Activated CD8-positive, alpha-beta memory T cell treated with anti-CD3 and anti-CD28 coated beads for 36 hours (primary cell): ENCODE results near the gene CCSER1. TPM values are rescaled to one million over a fixed set of nuclear protein-coding genes. Genes with fewer than 3 reads are reported as not detected.
"Not testable (repeated sequence)": the region's sequence is repeated elsewhere in the genome, so short reads cannot be mapped to it uniquely, and the experiment has no call there.

Experiments used
- CTCF ChIA-PET: fragments of 350-600 bp; sonication (Branson Sonifier 250); formaldehyde crosslinking; loops from one replicate; lab custom pipeline; 2021; ENCODE audit warnings: antibody characterized with exemption; lab: Charles Lee
- POLR2A ChIA-PET: fragments of 350-600 bp; sonication (Branson Sonifier 250); formaldehyde crosslinking; loops from one replicate; lab custom pipeline; 2021; ENCODE audit warnings: antibody characterized with exemption; lab: Charles Lee
- total RNA-seq, 2 experiments: library from RNA; stranded (reverse); gene quantifications; one replicate each; pipeline ENCODE4 v1.2.3, GENCODE V29; 2021

The CCSER1 gene
- total RNA-seq, 2 experiments from 2014 or later, result 0.06 TPM; not detected in 1

- POLR2A ChIA-PET, result no interaction called here
- CTCF ChIA-PET, result no interaction called here
Measured at GRCh38 chr4:91147067-91147466, 1019.9 kb downstream of the CCSER1 start.

GRCh38 chr4:91154041-91154440 lies 1026.8 kb downstream of the CCSER1 start:
- CTCF ChIA-PET, POLR2A ChIA-PET: not testable (repeated sequence)

GRCh38 chr4:91167864-91168653 lies 1040.9 kb downstream of the CCSER1 start:
- CTCF ChIA-PET, POLR2A ChIA-PET: not testable (repeated sequence)

GRCh38 chr4:91170768-91171167 lies 1043.6 kb downstream of the CCSER1 start:
- CTCF ChIA-PET, result no interaction called here
- POLR2A ChIA-PET, result no interaction called here

- ChIA-PET POLR2A (no interaction called here), CTCF (no interaction called here)
Measured at GRCh38 chr4:91171217-91171616, 1044.0 kb downstream of the CCSER1 start.

- CTCF ChIA-PET, POLR2A ChIA-PET: not testable (repeated sequence)
Measured at GRCh38 chr4:91185061-91185460, 1057.9 kb downstream of the CCSER1 start.

GRCh38 chr4:91198951-91199350 lies 1071.8 kb downstream of the CCSER1 start:
- CTCF ChIA-PET, result no interaction called here

GRCh38 chr4:91207535-91207934 lies 1080.3 kb downstream of the CCSER1 start:
- ChIA-PET CTCF (no interaction called here), POLR2A (no interaction called here)

More at GRCh38 chr4:91198951-91199350, 1071.8 kb downstream of the CCSER1 start:
- POLR2A ChIA-PET, result no interaction called here

- ChIA-PET CTCF (no interaction called here), POLR2A (no interaction called here)
Measured at GRCh38 chr4:91212211-91212610, 1085.0 kb downstream of the CCSER1 start.

GRCh38 chr4:91217831-91218403 lies 1090.7 kb downstream of the CCSER1 start:
- POLR2A ChIA-PET, CTCF ChIA-PET: not testable (repeated sequence)

GRCh38 chr4:91220315-91220714 lies 1093.1 kb downstream of the CCSER1 start:
- POLR2A ChIA-PET, result no interaction called here
- CTCF ChIA-PET, result no interaction called here

GRCh38 chr4:91222014-91222413 lies 1094.8 kb downstream of the CCSER1 start:
- CTCF ChIA-PET, result no interaction called here
- POLR2A ChIA-PET, result no interaction called here

- ChIA-PET CTCF (no interaction called here), POLR2A (no interaction called here)
Measured at GRCh38 chr4:91226867-91227266, 1099.7 kb downstream of the CCSER1 start.

GRCh38 chr4:91228659-91229058 lies 1101.5 kb downstream of the CCSER1 start:
- CTCF ChIA-PET, result no interaction called here
- POLR2A ChIA-PET, result no interaction called here

- ChIA-PET CTCF (no interaction called here), POLR2A (no interaction called here)
Measured at GRCh38 chr4:91233164-91233563, 1106.0 kb downstream of the CCSER1 start.

GRCh38 chr4:91243132-91243531 lies 1115.9 kb downstream of the CCSER1 start:
- CTCF ChIA-PET, result no interaction called here
- POLR2A ChIA-PET, result no interaction called here

GRCh38 chr4:91256043-91256442 lies 1128.8 kb downstream of the CCSER1 start:
- POLR2A ChIA-PET, result no interaction called here
- CTCF ChIA-PET, result no interaction called here

GRCh38 chr4:91256751-91257150 lies 1129.6 kb downstream of the CCSER1 start:
- POLR2A ChIA-PET, result no interaction called here
- CTCF ChIA-PET, result no interaction called here

GRCh38 chr4:91257721-91258120 lies 1130.5 kb downstream of the CCSER1 start:
- POLR2A ChIA-PET, result no interaction called here
- CTCF ChIA-PET, result no interaction called here

GRCh38 chr4:91258326-91258725 lies 1131.1 kb downstream of the CCSER1 start:
- CTCF ChIA-PET, result no interaction called here

GRCh38 chr4:91267543-91267942 lies 1140.3 kb downstream of the CCSER1 start:
- POLR2A ChIA-PET, result no interaction called here
- CTCF ChIA-PET, result no interaction called here

More at GRCh38 chr4:91258326-91258725, 1131.1 kb downstream of the CCSER1 start:
- POLR2A ChIA-PET, result no interaction called here
